Uterus (tissue), 2 donors: ENCODE measurements around the gene COG2.

Source experiments
- CTCF ChIP-seq, 4 experiments: fragments of 200-600 bp in 2 of 4; fragments of 450-650 bp in 2 of 4; sonication (generic) in 2 of 4; IDR thresholded peaks; one replicate each; pipeline ENCODE4 v1.5.1; 2016 to 2019; ENCODE audit warnings: antibody characterized with exemption in 4 of 4, mild to moderate bottlenecking in 2 of 4, moderate library complexity in 1 of 4
- POLR2A ChIP-seq, 2 donors: fragments of 450-650 bp; IDR thresholded peaks; one replicate each; pipeline ENCODE4 v1.6.1; 2016; ENCODE audit warnings: antibody characterized with exemption in 2 of 2, mild to moderate bottlenecking in 1 of 2, moderate library complexity in 1 of 2

GRCh38 chr1:230680300-230681025 lies 38.2 kb downstream of the COG2 start:
- TF ChIP-seq CTCF (IDR thresholded peaks at IDR 0.05) (no peak), POLR2A (IDR thresholded peaks at IDR 0.05) (no peak)
